Activated naive CD4-positive, alpha-beta T cell treated with anti-CD3 and anti-CD28 coated beads for 36 hours (primary cell): ENCODE results near the gene CDCA3. TPM values are rescaled to one million over a fixed set of nuclear protein-coding genes. Genes with fewer than 3 reads are reported as not detected.

Source experiments
- CTCF ChIA-PET: fragments of 350-600 bp; sonication (Branson Sonifier 250); formaldehyde crosslinking; loops from one replicate; lab custom pipeline; 2021; ENCODE audit warnings: antibody characterized with exemption; lab: Charles Lee
- DNase-seq: peaks from one replicate; pipeline ENCODE4 v3.0.0-alpha.2; 2020
- H3K27ac Mint-ChIP-seq: one replicate; pipeline ENCODE4 v1.8.0; 2021; ENCODE audit warnings: mild to moderate bottlenecking, mixed read lengths
- H3K27me3 Mint-ChIP-seq: one replicate; pipeline ENCODE4 v1.8.0; 2021; ENCODE audit warnings: low read depth, mixed read lengths
- H3K36me3 Mint-ChIP-seq: one replicate; pipeline ENCODE4 v1.8.0; 2021; ENCODE audit warnings: low read depth, mixed read lengths
- H3K4me1 Mint-ChIP-seq: one replicate; pipeline ENCODE4 v1.8.0; 2021; ENCODE audit warnings: low read depth, mixed read lengths
- H3K4me3 Mint-ChIP-seq: one replicate; pipeline ENCODE4 v1.8.0; 2021; ENCODE audit warnings: mild to moderate bottlenecking, moderate library complexity, mixed read lengths
- H3K9me3 Mint-ChIP-seq: one replicate; pipeline ENCODE4 v1.8.0; 2021; ENCODE audit warnings: mixed read lengths
- intact Hi-C: fragments of 100-400 bp; cut with micrococcal nuclease; formaldehyde crosslinking; loops from one replicate; pipeline ENCODE4 v1.15.1; 2023
- total RNA-seq, 2 experiments: library from RNA; stranded (reverse); gene quantifications; one replicate each; pipeline ENCODE4 v1.2.3, GENCODE V29; 2021

Gene CDCA3
- total RNA-seq, 2 experiments from 2014 or later, result 106 to 108 TPM

DNA sequence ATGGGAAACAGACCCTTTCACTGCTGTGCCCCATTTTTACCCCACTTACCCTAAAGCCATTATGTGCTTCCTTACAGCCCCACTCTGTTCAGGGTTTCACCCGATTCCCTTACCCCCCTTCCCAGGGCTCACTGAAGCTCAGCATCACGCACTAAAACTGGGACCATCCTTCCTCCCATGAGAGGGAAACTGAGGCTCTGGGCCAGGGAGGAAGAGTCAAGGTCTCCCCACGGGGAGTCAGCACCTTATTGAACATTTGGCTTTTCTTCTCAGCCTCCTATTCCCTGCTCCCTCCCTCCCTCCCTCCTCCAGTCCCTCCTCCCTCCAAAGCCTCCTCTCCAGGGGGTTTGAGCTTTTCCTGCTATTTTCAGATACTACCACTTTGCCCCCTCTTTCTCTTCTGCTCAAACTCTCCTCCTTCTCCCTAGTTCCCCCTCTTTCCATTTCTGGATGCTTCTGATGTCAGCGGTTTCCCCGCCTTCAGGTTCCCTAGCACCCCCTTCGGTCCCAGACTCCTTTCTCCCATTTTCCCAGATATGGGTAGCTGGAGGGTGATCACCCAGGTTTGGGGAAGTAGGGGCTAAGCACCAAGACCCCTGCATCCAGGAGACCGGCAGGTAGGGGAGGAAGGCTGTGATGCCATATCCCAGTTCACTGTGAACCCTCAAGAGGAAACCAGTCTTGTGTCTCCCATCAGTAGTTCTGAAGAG, 28.5 kb downstream of the CDCA3 start:
- Mint-ChIP-seq H3K9me3 (no peaks in the 10 kb centered on the region), H3K36me3 (peaks cover 8% of the 10 kb centered on the region), H3K27ac (no peak overlapping the region), H3K4me3 (no peak overlapping the region), H3K27me3 (peaks cover 16% of the 10 kb centered on the region), H3K4me1 (peaks cover 17% of the 10 kb centered on the region)
- CTCF ChIA-PET, result interaction anchor here (0.8 to 11.7 kb wide), 7 partner anchors 10 to 67 kb away, joined by 3 to 166 read pairs (median 4); partner anchors contain the start of gene MLF2
- intact Hi-C loops, result no loop called here
- DNase-seq, result no peak

DNA sequence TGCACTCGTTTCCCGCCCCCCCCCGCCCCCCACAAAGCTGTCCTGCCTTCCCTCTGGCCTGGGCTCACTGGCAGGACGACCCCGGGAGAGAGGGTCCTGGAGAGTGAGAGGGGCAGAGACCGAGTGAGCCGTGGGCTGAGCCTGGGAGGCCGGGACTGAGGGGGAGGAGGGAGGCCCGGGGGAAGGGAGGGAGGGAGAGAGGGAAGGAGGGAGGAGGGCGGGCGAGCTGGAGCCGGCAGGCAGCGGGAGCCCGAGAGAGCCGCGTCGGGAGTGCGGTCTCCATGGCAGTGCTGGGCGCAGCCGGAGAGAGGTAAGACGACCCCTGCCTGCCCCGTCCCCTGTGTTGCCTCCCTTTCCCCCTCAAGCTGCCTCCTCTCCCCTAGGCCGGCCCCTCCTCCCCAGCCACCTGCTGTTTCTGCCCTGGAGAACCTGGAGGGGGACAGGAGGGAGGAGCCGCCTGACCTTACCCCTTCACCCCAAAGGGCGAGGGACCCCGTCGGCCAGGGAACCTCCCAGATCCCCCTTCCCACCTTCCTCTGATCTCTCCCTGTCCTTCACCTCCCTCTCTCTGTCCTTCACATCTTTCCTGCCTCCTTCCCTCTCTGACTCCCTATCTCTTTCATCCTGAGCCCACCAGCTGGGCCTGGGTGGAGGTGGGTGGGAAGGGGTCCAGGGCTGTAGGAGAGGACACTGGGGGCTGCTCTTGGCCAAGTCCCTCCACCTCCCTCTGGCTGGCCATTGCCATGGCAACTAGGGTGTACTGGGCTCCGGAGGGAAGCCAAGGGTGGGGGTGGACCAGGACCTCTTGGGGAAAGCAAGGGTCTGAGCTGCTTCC, 29.3 kb downstream of the CDCA3 start, which contains the start of gene GPR162:
GPR162 (plus strand) TSS at position 231 of the 835 bp plus-strand sequence. CDS start 2,078 bp downstream, outside the sequence.
- CTCF ChIA-PET, result interaction anchor here (0.7 to 11.7 kb wide), 9 partner anchors 9 to 204 kb away, joined by 3 to 166 read pairs (median 4); partner anchors contain the start of gene MLF2
- peaks cover 11% of the 10 kb centered on the region for H3K36me3 Mint-ChIP-seq
- peak within 1 kb of the TSS; percentile 32 for H3K4me3 Mint-ChIP-seq
- no peak within 1 kb of the TSS for H3K27ac Mint-ChIP-seq
- peaks cover 12% of the 10 kb centered on the region for H3K27me3 Mint-ChIP-seq
- H3K4me1 Mint-ChIP-seq, result peaks cover 13% of the 10 kb centered on the region
- DNase-seq, result peak; percentile 27
- intact Hi-C loops, result no loop called here
- H3K9me3 Mint-ChIP-seq, result no peaks in the 10 kb centered on the region

GRCh38 chr12:6820166-6820565, 30.9 kb downstream of the CDCA3 start:
- Mint-ChIP-seq H3K36me3 (peaks cover 13% of the 10 kb centered on the region), H3K9me3 (no peaks in the 10 kb centered on the region), H3K27me3 (peaks cover 8% of the 10 kb centered on the region), H3K4me1 (peaks cover 11% of the 10 kb centered on the region), H3K27ac (no peak overlapping the region), H3K4me3 (no peak overlapping the region)
- no peak for DNase-seq
- CTCF ChIA-PET, result interaction anchor here (1.5 to 11.7 kb wide), 2 partner anchors 40 to 64 kb away, joined by 4 to 166 read pairs; partner anchors contain the start of gene MLF2
- intact Hi-C loops, result no loop called here

GRCh38 chr12:6819106-6820030, 31.7 kb downstream of the CDCA3 start:
- Mint-ChIP-seq H3K4me1 (peaks cover 11% of the 10 kb centered on the region), H3K9me3 (no peaks in the 10 kb centered on the region), H3K36me3 (peaks cover 18% of the 10 kb centered on the region), H3K27ac (no peak overlapping the region), H3K27me3 (peaks cover 2% of the 10 kb centered on the region), H3K4me3 (no peak overlapping the region)
- no peak for DNase-seq
- intact Hi-C loops, result no loop called here
- CTCF ChIA-PET, result interaction anchor here (11.7 kb wide), 1 partner anchor 64 kb away, joined by 166 read pairs; the partner anchor contains the start of gene MLF2

DNA sequence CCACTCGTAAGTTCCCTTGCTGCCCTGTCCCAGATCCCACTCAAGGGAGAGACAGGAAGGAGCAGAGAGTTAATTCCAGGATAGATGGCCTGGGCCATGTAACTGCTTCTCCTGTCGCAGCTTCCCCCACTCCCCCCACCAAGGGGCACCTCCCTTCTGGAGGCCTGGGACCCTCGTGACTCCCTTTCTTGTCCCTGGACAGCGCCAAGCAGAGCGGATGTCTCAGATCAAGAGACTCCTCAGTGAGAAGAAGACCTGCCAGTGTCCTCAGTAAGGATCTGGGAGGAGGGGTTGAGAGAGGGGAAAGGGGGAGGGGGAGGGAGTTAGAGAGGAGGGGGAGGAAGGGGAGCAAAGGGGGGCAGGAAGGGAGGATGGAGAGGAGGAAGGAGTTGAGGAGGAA, 32.4 kb downstream of the CDCA3 start:
- CTCF ChIA-PET, result no interaction called here
- no peak overlapping the region for H3K27ac Mint-ChIP-seq
- no peak for DNase-seq
- intact Hi-C loops, result no loop called here
- peaks cover 2% of the 10 kb centered on the region for H3K27me3 Mint-ChIP-seq
- no peaks in the 10 kb centered on the region for H3K9me3 Mint-ChIP-seq
- no peak overlapping the region for H3K4me3 Mint-ChIP-seq
- H3K36me3 Mint-ChIP-seq, result peaks cover 23% of the 10 kb centered on the region
- peaks cover 11% of the 10 kb centered on the region for H3K4me1 Mint-ChIP-seq

- Mint-ChIP-seq H3K4me3 (no peak overlapping the region), H3K4me1 (peaks cover 11% of the 10 kb centered on the region), H3K9me3 (no peaks in the 10 kb centered on the region), H3K27me3 (peaks cover 2% of the 10 kb centered on the region), H3K27ac (no peak overlapping the region), H3K36me3 (peaks cover 23% of the 10 kb centered on the region)
- no peak for DNase-seq
- intact Hi-C loops, result no loop called here
- CTCF ChIA-PET, result no interaction called here
These were observed 32.9 kb downstream of the CDCA3 start for GRCh38 chr12:6818222-6818621.

DNA sequence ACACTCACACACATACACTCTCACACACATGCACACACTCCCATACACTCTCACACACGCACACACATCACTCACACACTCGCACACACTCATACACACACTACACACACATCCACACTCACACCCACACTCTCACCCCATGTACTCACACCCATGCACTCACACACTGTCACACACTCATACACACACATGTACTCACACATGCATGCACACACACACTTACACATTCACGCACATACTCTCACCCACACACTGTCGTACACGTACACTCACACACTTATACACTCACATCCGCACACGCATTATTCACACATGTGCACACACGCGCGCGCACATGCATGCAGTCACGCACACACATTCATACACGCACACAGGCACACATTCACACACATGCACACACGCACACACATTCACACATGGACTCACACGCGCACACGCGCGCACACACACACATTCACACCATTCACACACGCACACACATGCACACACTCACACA, 33.4 kb downstream of the CDCA3 start:
- no peak for DNase-seq
- H3K4me1 Mint-ChIP-seq, result peaks cover 11% of the 10 kb centered on the region
- intact Hi-C loops, result no loop called here
- H3K36me3 Mint-ChIP-seq, result peaks cover 23% of the 10 kb centered on the region
- H3K27ac Mint-ChIP-seq, result no peak overlapping the region
- no peaks in the 10 kb centered on the region for H3K9me3 Mint-ChIP-seq
- peaks cover 1% of the 10 kb centered on the region for H3K27me3 Mint-ChIP-seq
- CTCF ChIA-PET, result no interaction called here
- no peak overlapping the region for H3K4me3 Mint-ChIP-seq

- H3K27me3 Mint-ChIP-seq, result no peaks in the 10 kb centered on the region
- no peak overlapping the region for H3K4me3 Mint-ChIP-seq
- H3K27ac Mint-ChIP-seq, result no peak overlapping the region
- peaks cover 10% of the 10 kb centered on the region for H3K4me1 Mint-ChIP-seq
- no peaks in the 10 kb centered on the region for H3K9me3 Mint-ChIP-seq
- no peak for DNase-seq
- CTCF ChIA-PET, result interaction anchor here (2.1 kb wide), 1 partner anchor 63 kb away, joined by 12 read pairs; the partner anchor contains the start of gene MLF2
- peaks cover 24% of the 10 kb centered on the region for H3K36me3 Mint-ChIP-seq
- intact Hi-C loops, result no loop called here
These were observed 34.0 kb downstream of the CDCA3 start for GRCh38 chr12:6817098-6817497.

DNA sequence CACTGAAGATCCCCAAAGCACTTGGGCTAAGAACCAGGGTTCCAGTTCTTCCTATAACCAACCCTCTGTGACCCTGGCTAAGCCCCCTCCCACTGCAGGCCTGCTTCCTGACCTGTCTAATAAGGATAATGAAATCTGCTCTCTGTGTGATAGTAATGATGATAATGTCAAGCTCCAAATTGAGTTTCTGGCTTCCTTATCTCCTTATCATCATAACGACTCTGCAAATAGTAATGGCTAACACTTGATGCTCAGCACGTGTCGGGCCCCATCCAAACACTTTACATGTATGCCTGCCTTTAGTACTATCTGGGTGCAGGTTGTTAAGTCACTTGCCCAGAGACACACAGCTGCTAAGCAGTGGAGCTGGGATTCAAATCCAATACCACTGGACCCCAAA, 34.5 kb downstream of the CDCA3 start:
- no peaks in the 10 kb centered on the region for H3K9me3 Mint-ChIP-seq
- H3K27me3 Mint-ChIP-seq, result no peaks in the 10 kb centered on the region
- CTCF ChIA-PET, result interaction anchor here (0.8 to 2.1 kb wide), 2 partner anchors 50 to 63 kb away, joined by 3 to 12 read pairs; partner anchors contain the start of gene MLF2
- DNase-seq, result no peak
- H3K4me3 Mint-ChIP-seq, result no peak overlapping the region
- peaks cover 24% of the 10 kb centered on the region for H3K36me3 Mint-ChIP-seq
- peaks cover 7% of the 10 kb centered on the region for H3K4me1 Mint-ChIP-seq
- no peak overlapping the region for H3K27ac Mint-ChIP-seq
- intact Hi-C loops, result no loop called here

- no peaks in the 10 kb centered on the region for H3K9me3 Mint-ChIP-seq
- H3K4me3 Mint-ChIP-seq, result no peak overlapping the region
- no peaks in the 10 kb centered on the region for H3K27me3 Mint-ChIP-seq
- intact Hi-C loops, result no loop called here
- H3K27ac Mint-ChIP-seq, result no peak overlapping the region
- CTCF ChIA-PET, result interaction anchor here (1.2 to 2.3 kb wide), 4 partner anchors 9 to 60 kb away, joined by 3 to 10 read pairs (median 4); partner anchors contain the start of gene MLF2
- peaks cover 29% of the 10 kb centered on the region for H3K36me3 Mint-ChIP-seq
- H3K4me1 Mint-ChIP-seq, result peaks cover 17% of the 10 kb centered on the region
- DNase-seq, result no peak
These were observed 37.7 kb downstream of the CDCA3 start for GRCh38 chr12:6813363-6813762.

DNA sequence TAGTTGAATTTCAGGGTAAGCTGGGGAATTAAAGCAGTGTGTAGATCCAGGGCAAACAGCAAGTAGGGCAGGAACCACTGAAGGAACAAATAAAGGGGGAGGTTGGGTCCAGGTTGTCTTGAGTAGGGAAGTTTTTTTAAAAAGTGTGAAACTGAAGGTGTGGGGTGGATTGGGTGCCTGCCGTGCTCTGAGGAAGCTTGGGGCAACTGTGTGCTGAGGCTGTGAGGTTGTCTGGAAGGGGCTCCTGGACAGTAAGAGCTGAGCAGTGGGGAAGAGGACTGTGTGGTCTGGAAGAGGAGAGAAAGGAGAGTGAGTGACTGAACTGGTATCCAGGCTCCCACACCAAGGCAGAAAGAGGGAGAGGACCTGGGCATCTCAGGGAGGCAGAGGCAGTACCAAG, 40.3 kb downstream of the CDCA3 start:
- Mint-ChIP-seq H3K27ac (peak overlapping the region; percentile 46), H3K4me1 (peaks cover 19% of the 10 kb centered on the region), H3K9me3 (no peaks in the 10 kb centered on the region), H3K36me3 (peaks cover 20% of the 10 kb centered on the region), H3K27me3 (no peaks in the 10 kb centered on the region), H3K4me3 (no peak overlapping the region)
- CTCF ChIA-PET, result interaction anchor here (0.7 to 3.8 kb wide), 5 partner anchors 12 to 32 kb away, joined by 3 to 18 read pairs (median 4); no protein-coding TSS in a partner anchor
- intact Hi-C loops, result loop anchor here (2.0 kb wide), 1 partner anchor 18 kb away; no protein-coding TSS in a partner anchor
- no peak for DNase-seq
